NB4 (cell line): ENCODE data around the gene VAC14.
A peak's percentile ranks its signal among the peaks of the same experiment; 100 is the strongest.

Source experiments
- DNase-seq: peaks from one replicate; pipeline ENCODE4 v3.0.0; 2010; ENCODE audit warnings: low read depth
- H3K4me3 ChIP-seq: one replicate; pipeline ENCODE4 v1.5.1; 2011; ENCODE audit warnings: mild to moderate bottlenecking, low read depth, low read length, moderate library complexity
- CTCF ChIP-seq: IDR thresholded peaks from one replicate; pipeline ENCODE4 v1.5.1; 2012; ENCODE audit warnings: low read depth, low read length
- MAX ChIP-seq: IDR thresholded peaks from 2 replicates; pipeline ENCODE4 v1.6.1; 2011; ENCODE audit warnings: low read depth, low read length
- MYC ChIP-seq: IDR thresholded peaks from 2 replicates; pipeline ENCODE4 v1.6.1; 2011; ENCODE audit warnings: low read depth, low read length
- POLR2A ChIP-seq: IDR thresholded peaks from 2 replicates; pipeline ENCODE4 v1.6.1; 2011; ENCODE audit warnings: mild to moderate bottlenecking; ENCODE audit not compliant: insufficient read length; ENCODE audit errors: extremely low read depth

Gene VAC14

GRCh38 chr16:70749006-70749678 is 51.8 kb downstream of the VAC14 start:
- TF ChIP-seq CTCF = no peak
- 0 out of 2 replicates have a peak, but pooled peaks have one; percentile 2 for TF ChIP-seq MAX
- peak; percentile 34 for TF ChIP-seq POLR2A
- no peak; the same call in 1 of the 2 replicates for TF ChIP-seq MYC
- H3K4me3 ChIP-seq = peak overlapping the region; percentile 79
- DNase-seq = peak; percentile 95

- H3K4me3 ChIP-seq = peak overlapping the region; percentile 53
- DNase-seq = peak; percentile 48
- TF ChIP-seq MAX (no peak), CTCF (no peak), MYC (no peak), POLR2A (no peak)
Observed at GRCh38 chr16:70747703-70748631, 53.0 kb downstream of the VAC14 start.

GRCh38 chr16:70746708-70747424 is 54.1 kb downstream of the VAC14 start:
- H3K4me3 ChIP-seq = peak overlapping the region; percentile 53
- DNase-seq = peak; percentile 100
- TF ChIP-seq MYC (peak; percentile 11; the same call in 1 of the 2 replicates), POLR2A (no peak), MAX (peak; percentile 32; the same call in 1 of the 2 replicates), CTCF (no peak)

GRCh38 chr16:70746040-70746707 is 54.8 kb downstream of the VAC14 start:
- TF ChIP-seq CTCF = no peak
- TF ChIP-seq MAX = peak; percentile 89
- TF ChIP-seq POLR2A = peak; percentile 23
- peak; percentile 56 for TF ChIP-seq MYC
- peak overlapping the region; percentile 14 for H3K4me3 ChIP-seq
- DNase-seq = peak; percentile 97

- no peak for DNase-seq
Observed at GRCh38 chr16:70745536-70746025, 55.4 kb downstream of the VAC14 start.

More at GRCh38 chr16:70745536-70746025, 55.4 kb downstream of the VAC14 start:
- no peak overlapping the region for H3K4me3 ChIP-seq
- TF ChIP-seq MAX (no peak), MYC (no peak), CTCF (no peak), POLR2A (no peak)
